ENCODE data around the gene JMJD6.

DNA sequence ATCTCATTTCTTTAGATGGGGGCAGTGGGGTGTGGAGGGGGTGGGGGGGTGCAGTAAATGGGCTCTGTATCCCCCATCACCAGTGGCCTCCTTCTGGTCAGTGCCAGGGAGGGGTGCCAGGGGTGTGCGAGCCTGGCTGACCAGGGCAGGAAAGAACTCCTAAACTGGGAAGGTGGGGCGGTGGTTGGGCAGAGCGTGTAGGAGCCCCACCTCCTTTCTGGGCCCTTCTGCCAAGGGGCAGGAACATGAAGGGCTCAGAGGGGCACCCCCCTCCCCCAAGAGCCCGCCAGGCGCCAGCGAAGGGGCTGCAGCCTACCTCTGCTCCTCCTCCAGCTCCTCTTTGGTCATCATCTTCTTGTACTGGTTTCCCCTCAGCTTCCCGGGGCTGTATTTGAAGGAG is 41.6 kb downstream of the JMJD6 start:
- TF ChIP-seq, protein P1, sequence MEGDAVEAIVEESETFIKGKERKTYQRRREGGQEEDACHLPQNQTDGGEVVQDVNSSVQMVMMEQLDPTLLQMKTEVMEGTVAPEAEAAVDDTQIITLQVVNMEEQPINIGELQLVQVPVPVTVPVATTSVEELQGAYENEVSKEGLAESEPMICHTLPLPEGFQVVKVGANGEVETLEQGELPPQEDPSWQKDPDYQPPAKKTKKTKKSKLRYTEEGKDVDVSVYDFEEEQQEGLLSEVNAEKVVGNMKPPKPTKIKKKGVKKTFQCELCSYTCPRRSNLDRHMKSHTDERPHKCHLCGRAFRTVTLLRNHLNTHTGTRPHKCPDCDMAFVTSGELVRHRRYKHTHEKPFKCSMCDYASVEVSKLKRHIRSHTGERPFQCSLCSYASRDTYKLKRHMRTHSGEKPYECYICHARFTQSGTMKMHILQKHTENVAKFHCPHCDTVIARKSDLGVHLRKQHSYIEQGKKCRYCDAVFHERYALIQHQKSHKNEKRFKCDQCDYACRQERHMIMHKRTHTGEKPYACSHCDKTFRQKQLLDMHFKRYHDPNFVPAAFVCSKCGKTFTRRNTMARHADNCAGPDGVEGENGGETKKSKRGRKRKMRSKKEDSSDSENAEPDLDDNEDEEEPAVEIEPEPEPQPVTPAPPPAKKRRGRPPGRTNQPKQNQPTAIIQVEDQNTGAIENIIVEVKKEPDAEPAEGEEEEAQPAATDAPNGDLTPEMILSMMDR (IDR thresholded peaks at IDR 0.05): no peak
- TF ChIP-seq POLR2A (IDR thresholded peaks at IDR 0.05): no peak
